ENCODE data around the gene UGCG.

UGCG gene

GRCh38 chr9:111917201-111917600, 20.6 kb downstream of the UGCG start:
- peak overlapping the region; percentile 90 for H3K27ac Mint-ChIP-seq
- peaks cover 16% of the 10 kb centered on the region for H3K36me3 Mint-ChIP-seq
- no peaks in the 10 kb centered on the region for H3K9me3 Mint-ChIP-seq
- DNase-seq (ENCODE audit: low spot score in 2 of 2) = no peak
- peak; percentile 57 for ATAC-seq (ENCODE audit: low read depth)
- H3K4me3 Mint-ChIP-seq = no peak overlapping the region
- peaks cover 45% of the 10 kb centered on the region for H3K4me1 Mint-ChIP-seq
- H3K27me3 Mint-ChIP-seq = no peaks in the 10 kb centered on the region

GRCh38 chr9:111917980-111918379, 21.4 kb downstream of the UGCG start:
- DNase-seq (ENCODE audit: low spot score in 2 of 2) = no peak
- no peaks in the 10 kb centered on the region for H3K27me3 Mint-ChIP-seq
- peaks cover 17% of the 10 kb centered on the region for H3K36me3 Mint-ChIP-seq
- peaks cover 42% of the 10 kb centered on the region for H3K4me1 Mint-ChIP-seq
- H3K4me3 Mint-ChIP-seq = no peak overlapping the region
- no peaks in the 10 kb centered on the region for H3K9me3 Mint-ChIP-seq
- H3K27ac Mint-ChIP-seq = peak overlapping the region; percentile 90
- ATAC-seq (ENCODE audit: low read depth) = no peak

- peak overlapping the region; percentile 14 for H3K4me3 Mint-ChIP-seq
These were observed 23.3 kb downstream of the UGCG start for GRCh38 chr9:111919875-111920274.

GRCh38 chr9:111920531-111920930, 23.9 kb downstream of the UGCG start:
- H3K27ac Mint-ChIP-seq = peak overlapping the region; percentile 79
- ATAC-seq (ENCODE audit: low read depth) = no peak
- H3K4me3 Mint-ChIP-seq = no peak overlapping the region
- no peak for DNase-seq (ENCODE audit: low spot score in 2 of 2)
- H3K36me3 Mint-ChIP-seq = peaks cover 12% of the 10 kb centered on the region
- H3K4me1 Mint-ChIP-seq = peaks cover 28% of the 10 kb centered on the region
- no peaks in the 10 kb centered on the region for H3K27me3 Mint-ChIP-seq
- H3K9me3 Mint-ChIP-seq = no peaks in the 10 kb centered on the region

More at GRCh38 chr9:111919875-111920274, 23.3 kb downstream of the UGCG start:
- Mint-ChIP-seq H3K27ac (peak overlapping the region; percentile 79), H3K4me1 (peaks cover 29% of the 10 kb centered on the region), H3K9me3 (no peaks in the 10 kb centered on the region), H3K27me3 (no peaks in the 10 kb centered on the region), H3K36me3 (peaks cover 14% of the 10 kb centered on the region)
- ATAC-seq (ENCODE audit: low read depth) = peak; percentile 63
- DNase-seq (ENCODE audit: low spot score in 2 of 2) = no peak

GRCh38 chr9:111922324-111923013, 25.9 kb downstream of the UGCG start:
- ATAC-seq (ENCODE audit: low read depth) = no peak
- DNase-seq (ENCODE audit: low spot score in 2 of 2) = no peak
- Mint-ChIP-seq H3K9me3 (no peaks in the 10 kb centered on the region), H3K4me3 (no peak overlapping the region), H3K27me3 (no peaks in the 10 kb centered on the region), H3K36me3 (peaks cover 9% of the 10 kb centered on the region), H3K4me1 (peaks cover 22% of the 10 kb centered on the region), H3K27ac (no peak overlapping the region)

- H3K4me3 Mint-ChIP-seq = no peak overlapping the region
- no peak for ATAC-seq (ENCODE audit: low read depth)
- no peak overlapping the region for H3K27ac Mint-ChIP-seq
These were observed 27.7 kb downstream of the UGCG start for GRCh38 chr9:111924281-111924680.

GRCh38 chr9:111925017-111925770, 28.6 kb downstream of the UGCG start:
- Mint-ChIP-seq H3K36me3 (peaks cover 3% of the 10 kb centered on the region), H3K9me3 (no peaks in the 10 kb centered on the region), H3K27me3 (no peaks in the 10 kb centered on the region), H3K4me1 (peaks cover 11% of the 10 kb centered on the region), H3K27ac (no peak overlapping the region), H3K4me3 (no peak overlapping the region)
- ATAC-seq (ENCODE audit: low read depth) = no peak
- DNase-seq (ENCODE audit: low spot score in 2 of 2) = no peak

More at GRCh38 chr9:111924281-111924680, 27.7 kb downstream of the UGCG start:
- Mint-ChIP-seq H3K4me1 (peaks cover 16% of the 10 kb centered on the region), H3K36me3 (peaks cover 5% of the 10 kb centered on the region), H3K9me3 (no peaks in the 10 kb centered on the region), H3K27me3 (no peaks in the 10 kb centered on the region)
- no peak for DNase-seq (ENCODE audit: low spot score in 2 of 2)

- H3K27ac Mint-ChIP-seq = no peak overlapping the region
- H3K36me3 Mint-ChIP-seq = peaks cover 3% of the 10 kb centered on the region
- H3K27me3 Mint-ChIP-seq = no peaks in the 10 kb centered on the region
- no peak overlapping the region for H3K4me3 Mint-ChIP-seq
- H3K9me3 Mint-ChIP-seq = no peaks in the 10 kb centered on the region
- ATAC-seq (ENCODE audit: low read depth) (no peak), DNase-seq (ENCODE audit: low spot score in 2 of 2) (no peak)
- peaks cover 8% of the 10 kb centered on the region for H3K4me1 Mint-ChIP-seq
These were observed 29.2 kb downstream of the UGCG start for GRCh38 chr9:111925784-111926183.

GRCh38 chr9:111926421-111926875, 29.8 kb downstream of the UGCG start:
- peak overlapping the region; percentile 77 for H3K27ac Mint-ChIP-seq
- DNase-seq (ENCODE audit: low spot score in 2 of 2) = peak; percentile 49 to 53
- peak; percentile 99 for ATAC-seq (ENCODE audit: low read depth)
- H3K9me3 Mint-ChIP-seq = no peaks in the 10 kb centered on the region
- H3K4me3 Mint-ChIP-seq = no peak overlapping the region
- peaks cover 8% of the 10 kb centered on the region for H3K4me1 Mint-ChIP-seq
- H3K27me3 Mint-ChIP-seq = no peaks in the 10 kb centered on the region
- H3K36me3 Mint-ChIP-seq = peaks cover 3% of the 10 kb centered on the region

GRCh38 chr9:111928359-111928720, 31.7 kb downstream of the UGCG start:
- peaks cover 3% of the 10 kb centered on the region for H3K36me3 Mint-ChIP-seq
- peaks cover 8% of the 10 kb centered on the region for H3K4me1 Mint-ChIP-seq
- ATAC-seq (ENCODE audit: low read depth) (no peak), DNase-seq (ENCODE audit: low spot score in 2 of 2) (no peak)
- H3K9me3 Mint-ChIP-seq = no peaks in the 10 kb centered on the region
- no peaks in the 10 kb centered on the region for H3K27me3 Mint-ChIP-seq
- H3K27ac Mint-ChIP-seq = no peak overlapping the region
- H3K4me3 Mint-ChIP-seq = no peak overlapping the region

GRCh38 chr9:111934747-111935146, 38.1 kb downstream of the UGCG start:
- Mint-ChIP-seq H3K27ac (peak overlapping the region; percentile 63), H3K9me3 (no peaks in the 10 kb centered on the region), H3K4me3 (no peak overlapping the region), H3K36me3 (peaks cover 11% of the 10 kb centered on the region), H3K4me1 (peaks cover 24% of the 10 kb centered on the region), H3K27me3 (no peaks in the 10 kb centered on the region)
- DNase-seq (ENCODE audit: low spot score in 2 of 2) (no peak), ATAC-seq (ENCODE audit: low read depth) (no peak)

GRCh38 chr9:111936391-111936790, 39.8 kb downstream of the UGCG start:
- peaks cover 11% of the 10 kb centered on the region for H3K36me3 Mint-ChIP-seq
- no peaks in the 10 kb centered on the region for H3K9me3 Mint-ChIP-seq
- peaks cover 24% of the 10 kb centered on the region for H3K4me1 Mint-ChIP-seq
- H3K27me3 Mint-ChIP-seq = no peaks in the 10 kb centered on the region
- peak overlapping the region; percentile 63 for H3K27ac Mint-ChIP-seq
- no peak for ATAC-seq (ENCODE audit: low read depth)
- H3K4me3 Mint-ChIP-seq = no peak overlapping the region
- DNase-seq (ENCODE audit: low spot score in 2 of 2) = no peak

GRCh38 chr9:111937301-111937700, 40.7 kb downstream of the UGCG start:
- Mint-ChIP-seq H3K4me3 (no peak overlapping the region), H3K36me3 (peaks cover 11% of the 10 kb centered on the region), H3K27me3 (no peaks in the 10 kb centered on the region), H3K9me3 (no peaks in the 10 kb centered on the region), H3K4me1 (peaks cover 24% of the 10 kb centered on the region), H3K27ac (peak overlapping the region; percentile 94)
- ATAC-seq (ENCODE audit: low read depth) (no peak), DNase-seq (ENCODE audit: low spot score in 2 of 2) (no peak)

GRCh38 chr9:111937781-111938426, 41.3 kb downstream of the UGCG start:
- Mint-ChIP-seq H3K9me3 (no peaks in the 10 kb centered on the region), H3K36me3 (peaks cover 11% of the 10 kb centered on the region), H3K4me3 (peak overlapping the region; percentile 70), H3K4me1 (peaks cover 28% of the 10 kb centered on the region), H3K27me3 (no peaks in the 10 kb centered on the region), H3K27ac (peak overlapping the region; percentile 94)
- peak; percentile 89 for ATAC-seq (ENCODE audit: low read depth)
- peak in 1 of 2 donors; percentile 21 for DNase-seq (ENCODE audit: low spot score in 2 of 2)

Measured in memory B cell (primary cell).